Stimulated activated CD4-positive, alpha-beta T cell treated with anti-CD3 and anti-CD28 coated beads, TNF-alpha, amount 100 ng/mL, for 4 hours (primary cell): ENCODE measurements around the gene ITPR1.

Source experiments
- DNase-seq, 3 experiments: peaks; one replicate each; pipeline ENCODE4 v3.0.0-alpha.2; 2020; ENCODE audit warnings: low read depth in 3 of 3

Gene ITPR1

DNA sequence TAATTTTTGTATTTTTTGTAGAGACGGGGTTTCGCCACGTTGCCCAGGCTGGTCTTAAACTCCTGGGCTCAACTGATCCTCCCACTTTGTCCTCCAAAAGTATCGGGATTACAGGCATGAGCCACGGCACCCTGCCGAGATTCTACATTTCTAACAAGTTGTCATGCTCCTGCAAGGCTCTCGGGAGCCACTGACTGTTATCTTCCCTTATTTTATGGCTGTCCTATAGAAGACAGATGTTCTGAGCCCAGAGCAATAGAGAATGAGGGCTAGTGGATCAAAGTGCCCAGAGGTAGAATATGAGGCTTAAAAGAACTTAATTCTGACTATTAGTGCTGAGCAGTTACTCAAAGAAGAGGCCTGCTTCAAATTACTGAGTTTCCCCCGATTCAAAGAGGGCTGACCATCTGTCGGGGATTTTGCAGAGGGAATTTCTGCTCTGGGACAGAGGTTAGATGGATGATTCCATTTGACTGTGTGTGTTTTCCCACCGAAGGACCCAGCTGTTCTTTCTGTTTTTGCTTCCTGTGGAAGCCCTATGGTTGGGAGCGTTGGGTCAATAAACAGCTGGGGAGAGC is 39.5 kb downstream of the ITPR1 start:
- no peak for DNase-seq

DNA sequence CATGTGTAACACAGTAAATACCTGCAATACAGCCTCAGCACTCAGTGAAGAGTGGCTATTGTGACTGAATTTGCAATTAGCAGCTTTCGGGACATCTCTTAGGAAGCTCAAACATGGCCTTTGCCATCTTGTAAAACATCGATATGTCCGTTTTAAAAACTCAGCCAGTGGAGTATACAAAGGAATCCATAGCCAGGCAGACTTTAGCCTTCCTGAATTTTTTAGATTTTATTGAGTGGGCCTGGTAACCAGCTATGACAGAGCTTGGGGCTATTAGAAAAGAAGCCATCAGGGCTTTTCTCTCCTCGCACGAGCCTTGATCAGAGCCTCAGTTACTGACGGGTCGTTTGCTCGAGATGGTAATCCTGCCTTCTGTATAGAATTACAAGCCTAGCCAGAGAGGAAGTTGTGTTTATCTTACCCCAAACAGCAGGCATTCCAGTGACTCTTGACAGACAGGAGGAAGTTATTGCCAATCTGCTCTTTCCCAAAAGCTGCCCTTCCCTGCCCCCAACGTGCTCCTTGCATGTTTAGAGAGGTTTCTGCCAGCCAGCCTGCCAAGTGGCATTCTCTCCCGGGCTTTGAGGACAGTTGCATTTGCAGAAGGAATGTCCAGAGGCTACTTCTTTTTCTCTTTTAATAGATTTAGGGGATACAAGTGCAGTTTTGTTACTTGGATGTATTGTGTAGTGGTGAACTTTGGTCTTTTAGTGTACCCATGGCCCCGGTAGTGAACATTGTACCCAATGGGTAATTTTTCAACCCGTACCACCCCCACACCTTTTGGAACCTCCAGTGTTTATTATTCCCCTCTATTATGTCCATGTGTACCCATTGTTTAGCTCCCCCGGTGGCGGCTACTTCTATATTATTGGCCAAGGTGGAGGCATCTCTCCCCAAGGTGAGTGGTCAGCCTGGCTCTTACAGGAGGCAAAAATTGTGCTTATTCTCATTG is 40.6 kb downstream of the ITPR1 start:
- DNase-seq, result no peak

DNA sequence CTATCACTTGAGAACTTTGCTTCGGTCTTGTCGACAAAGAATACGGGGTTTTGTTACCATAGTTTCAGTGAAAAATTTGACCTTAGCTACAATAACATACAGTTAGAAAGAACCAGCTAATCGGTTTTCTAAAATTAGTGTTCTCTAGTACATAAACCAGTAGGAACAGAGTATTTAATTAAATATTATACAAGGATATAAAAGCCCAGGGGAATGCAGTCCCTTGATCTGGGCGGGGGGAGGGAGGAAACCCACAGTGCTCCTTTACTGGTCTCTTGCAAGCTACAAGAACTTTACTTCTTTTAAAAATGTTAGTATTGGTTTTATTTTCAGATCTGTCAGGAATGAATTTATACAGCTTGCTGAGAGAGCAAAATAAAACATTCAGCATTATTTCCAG is 41.8 kb downstream of the ITPR1 start:
- DNase-seq, result no peak

DNA sequence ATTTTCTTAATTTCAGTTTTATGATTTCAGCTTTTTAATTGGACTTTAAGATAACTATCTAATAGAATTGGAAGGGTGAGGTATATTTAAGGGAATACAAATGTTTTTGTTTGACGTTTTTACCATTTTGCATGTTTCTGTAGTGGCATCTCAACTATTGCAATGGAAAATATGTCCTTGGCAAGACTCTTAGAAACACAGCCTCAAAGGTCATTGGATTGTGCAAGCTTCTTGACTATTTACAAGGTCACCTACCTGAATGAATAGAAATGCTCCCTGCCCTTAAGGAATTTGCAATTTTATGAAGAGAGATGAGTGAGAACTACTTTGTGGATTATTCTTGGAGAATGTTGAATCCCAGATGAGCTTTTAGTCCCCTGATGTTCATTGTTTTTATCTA is 43.1 kb downstream of the ITPR1 start:
- DNase-seq, result no peak

DNA sequence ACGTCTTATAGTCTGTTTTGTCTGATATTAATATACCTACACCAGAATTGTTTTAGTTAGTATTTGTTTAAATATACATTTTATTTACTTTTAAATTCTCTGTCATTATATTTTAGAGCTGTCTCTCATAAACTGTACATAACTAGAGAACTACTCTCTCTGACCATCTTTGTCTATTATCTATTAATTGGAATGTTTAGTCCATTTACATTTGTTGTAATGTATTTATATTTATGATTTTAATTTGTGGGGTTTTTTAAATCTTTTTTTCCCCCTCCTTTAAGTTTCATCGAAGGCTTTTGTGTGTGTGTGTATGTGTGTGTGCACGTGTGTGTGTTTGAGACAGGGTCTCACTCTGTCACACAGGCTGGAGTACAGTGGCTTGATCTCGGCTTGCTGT is 47.1 kb downstream of the ITPR1 start:
- DNase-seq, result no peak

DNA sequence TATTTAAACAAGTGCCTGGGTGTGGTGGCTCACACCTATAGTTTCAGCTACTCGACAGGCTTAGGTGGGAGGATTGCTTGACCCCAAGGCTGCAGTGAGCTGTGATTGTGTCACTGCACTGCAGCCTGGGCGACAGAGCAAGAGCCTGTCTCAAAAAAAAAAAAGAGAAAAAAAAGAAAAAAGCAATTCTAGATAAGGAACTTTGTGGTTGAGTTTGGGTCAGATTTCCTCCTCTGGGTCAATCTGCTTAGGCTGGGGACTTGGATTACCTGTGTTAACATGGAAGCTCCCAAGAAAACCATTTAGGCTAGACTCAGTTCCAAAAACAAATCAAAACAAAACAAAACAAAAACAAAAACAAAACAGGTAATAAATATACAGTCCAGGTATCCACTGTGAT is 50.0 kb downstream of the ITPR1 start:
- DNase-seq, result no peak

DNA sequence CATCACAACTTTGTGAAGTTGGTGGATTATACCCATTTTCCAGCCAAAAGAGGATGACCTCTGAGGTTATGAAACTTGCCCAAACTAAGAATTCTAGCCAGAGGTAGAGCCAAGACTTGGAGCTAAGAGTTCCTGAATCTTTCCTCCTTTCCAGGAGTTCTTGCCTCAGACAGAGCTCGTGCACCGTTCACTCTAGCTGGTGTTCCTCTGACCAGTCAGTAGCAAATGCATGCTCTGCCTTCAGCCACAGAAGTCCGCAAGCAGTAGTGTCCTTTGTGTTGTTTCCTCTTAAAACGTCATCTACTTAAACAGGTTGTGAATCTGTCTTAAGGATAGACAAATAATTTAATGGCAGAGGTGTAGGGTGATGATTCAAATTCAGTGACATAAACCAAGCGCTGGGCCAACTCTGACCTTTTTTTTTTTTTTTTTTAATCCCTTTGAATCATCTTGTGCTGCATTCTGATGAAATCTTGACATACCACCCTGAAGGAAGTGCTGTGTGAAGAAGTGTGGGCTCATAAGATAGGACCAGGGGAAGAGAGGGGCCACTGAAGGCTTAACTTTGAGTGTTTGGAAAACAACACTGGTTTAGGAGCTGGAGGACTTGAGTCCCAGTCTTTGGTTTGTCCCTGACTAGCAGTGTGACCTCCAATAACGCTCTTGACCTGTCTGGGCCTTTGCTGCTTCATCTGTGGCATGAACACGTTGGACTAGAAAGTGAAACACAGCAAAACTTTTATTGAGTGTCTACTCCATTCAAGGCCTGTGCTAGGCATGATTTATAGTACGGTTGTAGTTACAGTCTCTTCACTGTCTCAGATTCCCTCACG is 53.4 kb downstream of the ITPR1 start:
- no peak for DNase-seq

DNA sequence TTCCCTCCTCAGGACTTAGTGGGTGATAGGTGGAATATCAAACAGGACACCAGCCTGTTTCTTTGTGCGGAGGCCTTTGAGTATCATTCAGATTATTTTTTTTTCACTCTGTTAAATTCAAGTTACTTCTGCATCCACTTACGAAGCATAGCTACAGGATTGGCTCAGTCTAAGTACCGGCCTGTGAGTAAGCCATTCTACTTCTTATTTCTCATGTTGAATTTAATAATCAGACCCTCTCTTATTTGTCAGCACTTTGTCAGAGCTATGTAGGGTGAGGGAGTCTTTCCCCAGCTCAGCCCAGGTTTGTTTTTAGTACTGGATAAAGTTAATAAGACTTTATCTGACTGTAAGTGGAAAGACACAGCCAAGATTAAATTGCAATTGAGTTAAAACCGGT is 54.7 kb downstream of the ITPR1 start:
- no peak for DNase-seq

DNA sequence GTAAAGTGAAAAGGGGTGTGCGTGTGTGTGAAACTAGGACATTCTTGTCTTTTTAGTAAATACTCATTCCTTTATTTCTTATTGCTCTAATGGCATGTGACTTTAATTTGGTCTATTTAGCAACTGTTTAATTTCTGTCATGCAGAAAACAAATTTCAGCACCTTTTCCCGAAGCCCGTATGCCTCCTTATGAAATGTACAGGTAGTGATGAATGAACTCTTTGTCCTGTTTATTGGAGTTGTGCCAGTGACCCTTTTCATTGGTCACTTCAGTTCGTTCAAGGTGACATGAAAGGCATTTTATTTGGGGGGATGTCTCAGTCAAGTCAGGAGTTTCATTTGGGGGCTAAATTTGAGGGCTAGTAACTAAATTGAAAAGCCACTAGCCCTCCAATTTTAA is 55.2 kb downstream of the ITPR1 start:
- no peak for DNase-seq

DNA sequence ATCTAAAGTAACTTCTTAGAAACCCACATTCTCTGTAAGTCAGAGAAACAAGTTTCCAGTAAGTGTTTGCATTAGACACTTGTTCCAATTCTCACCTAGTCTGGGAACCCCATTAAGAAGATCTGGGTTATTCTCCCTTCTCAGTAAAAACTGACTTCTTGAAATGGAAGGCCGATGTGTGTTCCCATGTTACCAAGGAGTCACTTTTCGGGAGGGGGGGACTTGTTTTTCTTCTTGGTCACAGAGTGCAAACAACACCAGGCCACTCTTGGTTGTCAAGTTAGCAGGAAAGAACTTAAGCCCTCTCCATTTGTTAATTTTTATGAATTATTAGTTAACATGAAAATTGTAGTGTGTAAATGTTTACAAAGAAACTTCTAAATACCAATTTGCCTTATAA is 55.6 kb downstream of the ITPR1 start:
- DNase-seq, result no peak

DNA sequence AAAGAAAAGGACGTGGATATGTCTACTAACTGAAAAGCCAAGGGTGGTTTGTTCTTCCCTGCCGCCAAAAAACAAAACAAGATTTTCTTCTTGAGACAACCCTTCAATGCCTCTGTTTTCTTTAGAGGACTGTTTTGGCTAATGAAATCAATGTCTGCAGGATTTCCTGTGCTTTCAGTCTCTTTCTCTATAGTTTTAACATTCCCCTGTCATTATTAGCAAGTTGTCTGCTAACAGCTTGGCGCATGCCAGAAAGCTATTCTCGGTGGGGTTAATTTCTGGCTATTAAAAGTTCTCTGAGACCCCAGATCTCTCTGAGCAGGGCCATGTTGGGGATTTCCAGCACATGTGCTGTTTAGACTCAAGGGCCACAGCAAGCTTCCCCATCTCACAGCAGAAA is 56.7 kb downstream of the ITPR1 start:
- no peak for DNase-seq

DNA sequence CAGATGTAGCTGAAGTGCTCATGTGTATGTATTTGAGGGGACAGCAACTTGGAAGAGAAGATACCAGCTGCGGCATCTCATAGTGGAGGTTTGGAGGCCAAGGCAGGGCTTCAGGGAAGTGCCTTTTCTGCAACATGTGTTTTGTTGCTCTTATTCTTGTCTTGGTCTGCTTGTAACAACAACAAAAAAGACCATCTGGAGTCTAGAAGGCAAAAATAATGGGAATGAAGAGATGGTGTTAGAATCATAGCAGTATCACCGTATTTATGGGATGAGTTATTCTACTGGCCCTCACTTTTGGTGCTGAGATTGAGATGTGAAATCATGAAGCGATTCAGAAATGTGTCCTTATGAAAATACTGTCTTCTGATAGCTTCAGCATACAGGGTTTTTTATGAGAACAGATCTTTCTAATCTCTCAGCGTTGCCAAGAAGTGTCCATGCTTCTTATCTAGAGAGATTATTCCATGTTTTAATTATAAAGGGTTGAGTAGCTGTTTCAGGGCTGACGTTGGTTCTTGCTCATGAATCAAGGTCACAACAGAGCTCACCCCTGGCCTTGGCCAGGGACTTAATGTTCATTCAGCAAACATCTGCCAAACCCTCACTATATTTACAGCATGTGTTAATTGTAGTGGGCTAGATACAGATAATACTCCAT is 58.0 kb downstream of the ITPR1 start:
- no peak for DNase-seq

DNA sequence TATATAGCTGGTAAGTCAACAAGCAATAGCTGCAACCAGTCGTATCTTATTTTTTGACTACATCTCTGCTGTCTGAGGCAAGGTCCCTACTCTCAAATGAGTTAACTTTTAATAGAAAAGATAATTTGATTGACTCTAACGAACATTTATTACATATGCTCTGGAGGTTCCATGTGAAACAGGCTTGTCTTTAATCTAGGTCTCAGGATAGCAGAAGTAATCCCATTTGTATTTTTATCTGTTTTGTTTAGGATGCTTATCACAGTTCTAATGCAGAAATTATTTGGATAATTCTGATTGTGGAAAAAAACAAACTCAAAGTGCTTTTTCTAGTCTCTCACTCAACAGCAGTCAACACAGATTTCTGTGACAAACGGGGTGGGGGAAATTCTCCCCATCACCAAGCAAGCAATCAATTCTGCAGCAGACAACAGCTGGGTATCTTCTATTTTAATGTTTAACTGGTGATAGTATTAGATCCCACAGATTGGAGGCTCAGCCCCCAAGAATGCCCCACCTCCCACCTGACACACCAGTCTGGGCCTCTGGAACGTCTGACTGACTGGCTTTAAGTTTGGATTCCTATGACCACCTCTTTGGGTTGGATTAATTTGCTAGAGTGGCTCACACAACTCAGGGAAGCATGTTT is 58.8 kb downstream of the ITPR1 start:
- no peak for DNase-seq

DNA sequence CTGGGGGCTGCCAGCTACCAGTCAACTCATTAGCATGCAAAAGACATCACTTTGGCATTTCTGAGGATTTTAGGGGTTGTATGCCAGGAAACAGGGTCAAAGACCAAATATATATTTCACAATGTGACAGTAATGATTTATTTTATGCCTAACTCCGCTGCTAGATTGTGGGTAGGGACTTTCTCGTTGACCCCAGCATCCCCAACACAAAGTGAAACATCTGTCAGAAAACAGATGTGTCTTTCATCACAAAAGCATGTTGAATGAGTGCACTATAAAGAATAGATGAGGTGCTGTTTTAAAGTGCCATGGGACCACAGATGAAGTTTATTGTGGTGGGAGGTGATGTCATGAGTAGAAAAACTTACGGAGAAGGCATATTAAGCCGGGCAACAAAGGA is 59.7 kb downstream of the ITPR1 start:
- no peak for DNase-seq

DNA sequence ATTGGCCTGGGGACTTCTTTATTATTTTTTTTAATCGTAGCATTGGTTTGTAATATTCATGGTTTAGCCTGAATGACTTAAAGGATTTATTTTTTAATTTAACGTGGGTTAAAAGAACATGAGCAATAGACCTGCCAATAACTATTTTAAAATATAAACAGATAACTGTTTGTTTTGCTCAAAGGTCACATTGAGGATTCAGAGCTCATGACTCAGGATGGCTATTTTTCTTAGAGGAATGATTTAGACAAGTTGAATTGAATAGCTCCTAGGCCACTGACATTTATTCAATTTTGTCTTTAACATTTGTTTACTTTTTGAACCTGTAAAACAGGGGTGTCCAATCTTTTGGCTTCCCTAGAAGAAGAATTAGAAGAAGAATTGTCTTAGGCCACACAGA is 68.5 kb downstream of the ITPR1 start:
- no peak for DNase-seq

DNA sequence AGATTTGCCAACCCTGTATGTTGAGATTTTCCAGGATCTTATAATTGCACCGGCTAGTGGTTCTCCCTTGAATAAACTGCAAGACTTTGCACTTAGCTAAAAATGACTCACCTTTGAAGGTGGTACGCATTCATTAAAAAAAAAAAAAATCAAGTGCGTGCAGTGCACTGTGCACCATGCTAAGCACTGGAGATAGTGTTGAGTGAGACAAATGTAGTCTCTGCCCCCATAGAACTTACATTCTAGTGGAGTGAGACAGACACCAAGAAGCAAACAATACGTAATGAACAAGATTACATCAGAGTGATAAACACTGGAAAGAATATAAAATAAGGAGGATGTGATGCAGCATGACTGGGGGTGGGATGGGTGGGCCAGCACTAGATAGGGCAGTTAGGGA is 69.4 kb downstream of the ITPR1 start:
- no peak for DNase-seq

DNA sequence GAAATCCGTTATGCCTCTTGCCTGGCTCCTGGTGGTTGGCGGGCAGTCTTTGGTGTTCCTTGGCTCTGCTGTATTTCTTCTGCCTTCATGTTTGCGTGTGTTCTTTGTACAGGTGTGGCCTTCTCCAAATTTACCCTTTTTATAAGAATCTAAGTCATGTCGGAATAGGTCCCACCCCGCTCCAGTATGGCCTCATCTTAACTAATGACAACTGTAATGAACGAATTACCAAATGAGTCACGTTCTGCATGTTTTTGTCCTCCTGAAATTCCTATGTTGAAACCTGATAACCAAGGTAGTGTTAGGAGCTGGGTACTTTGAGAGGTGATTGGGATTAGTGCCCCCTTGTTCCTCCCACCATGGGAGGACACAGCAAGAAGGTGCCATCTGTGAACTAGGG is 71.1 kb downstream of the ITPR1 start:
- DNase-seq, result no peak

DNA sequence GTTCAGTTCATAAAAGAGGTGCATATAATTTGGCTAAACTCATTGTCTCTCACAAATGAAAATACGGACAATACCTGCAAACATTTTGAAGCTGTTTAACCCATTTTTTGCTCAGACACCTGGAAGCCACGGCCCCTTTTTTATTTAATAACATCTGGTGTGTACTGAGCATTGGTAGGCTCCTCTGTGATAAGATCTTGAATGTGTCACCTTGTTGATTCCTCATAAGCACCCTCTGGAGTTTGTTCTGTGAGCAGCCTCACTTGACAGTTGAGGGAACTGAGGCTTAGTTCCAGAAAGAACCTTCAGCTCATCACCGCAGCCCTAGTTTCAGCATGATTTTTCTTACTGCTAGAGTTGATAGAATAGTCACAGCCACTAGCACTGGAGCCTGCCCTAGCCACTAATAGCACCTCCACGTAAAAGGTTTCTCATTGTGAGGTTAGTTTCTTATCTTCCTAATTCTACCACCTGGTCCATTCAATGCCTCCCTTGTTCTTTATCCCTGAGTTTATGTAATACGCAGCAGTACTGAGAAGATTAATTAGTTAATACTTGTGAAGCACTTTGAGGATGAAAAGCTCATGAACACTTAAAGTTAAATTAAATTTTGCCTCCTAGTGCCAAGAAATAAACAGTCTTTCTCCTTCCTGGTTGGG is 71.9 kb downstream of the ITPR1 start:
- DNase-seq, result no peak

DNA sequence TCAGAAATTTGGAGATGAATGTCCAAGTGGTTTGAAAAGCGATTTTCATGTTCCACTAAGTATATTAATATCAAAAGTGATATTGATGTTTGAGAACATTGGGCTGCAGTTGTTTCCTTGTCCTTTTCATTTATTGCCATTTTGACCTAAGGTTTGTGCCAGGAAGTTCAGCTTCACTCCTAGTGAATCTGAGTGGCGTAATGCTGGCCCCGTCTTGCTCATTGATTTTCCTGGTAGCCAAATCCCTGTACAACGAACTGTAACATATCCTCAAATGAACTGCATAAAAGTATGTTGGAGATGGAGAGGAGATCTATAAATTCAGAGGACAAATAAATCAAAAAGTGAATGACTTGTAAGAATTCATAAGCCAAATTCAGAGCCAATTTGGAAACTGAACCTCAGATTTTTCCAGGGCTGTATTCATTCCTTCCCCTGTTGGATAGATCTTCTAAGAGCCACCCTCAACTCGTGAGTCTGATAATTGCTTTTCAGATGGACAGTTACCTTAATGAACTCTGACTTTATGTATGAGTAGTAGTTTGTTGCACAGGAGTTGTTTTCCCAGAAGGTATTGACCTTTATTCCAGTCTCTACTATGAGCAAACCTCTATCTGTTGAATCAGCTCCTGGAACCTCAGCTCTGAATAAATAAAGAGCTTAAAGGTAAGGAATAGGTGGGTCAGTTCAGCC is 72.8 kb downstream of the ITPR1 start:
- DNase-seq, result no peak

DNA sequence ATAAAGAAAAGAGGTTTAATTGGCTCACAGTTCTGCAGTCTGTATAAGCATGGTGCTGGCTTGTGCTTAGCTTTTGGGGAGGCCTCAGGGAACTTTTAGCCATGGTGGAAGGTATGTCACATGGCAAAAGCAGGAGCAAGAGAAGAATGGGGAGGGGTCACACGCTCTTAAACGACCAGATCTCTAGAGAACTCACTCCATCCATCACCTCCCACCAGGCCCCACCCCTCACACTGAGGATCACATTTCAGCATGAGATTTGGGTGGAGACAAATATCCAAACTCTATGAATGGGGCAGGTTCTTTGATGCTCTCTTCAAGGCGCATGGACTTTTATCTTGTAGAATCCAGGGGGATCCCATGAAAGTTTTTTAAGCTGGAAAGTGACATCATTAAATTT is 75.7 kb downstream of the ITPR1 start:
- DNase-seq, result no peak
